Globus pallidus (tissue), 1 donor: ENCODE measurements around the gene LTO1.

ENCODE experiments used
- DNase-seq: peaks from one replicate; pipeline ENCODE4 v3.0.0-alpha.2; 2015; ENCODE audit warnings: low spot score

The LTO1 gene

GRCh38 chr11:69644962-69645675, 30.0 kb downstream of the LTO1 start:
- no peak for DNase-seq

- DNase-seq, result peak; percentile 38
These were observed 30.8 kb downstream of the LTO1 start for GRCh38 chr11:69644071-69644961.

- DNase-seq, result no peak
These were observed 31.5 kb downstream of the LTO1 start for GRCh38 chr11:69643646-69644045.

GRCh38 chr11:69642913-69643632, 32.1 kb downstream of the LTO1 start:
- DNase-seq, result peak; percentile 34

GRCh38 chr11:69642549-69642912, 32.6 kb downstream of the LTO1 start:
- no peak for DNase-seq

- DNase-seq, result no peak
These were observed 33.2 kb downstream of the LTO1 start for GRCh38 chr11:69641681-69642548.

GRCh38 chr11:69640995-69641581, 34.1 kb downstream of the LTO1 start, which contains the start of gene CCND1:
Gene CCND1 (plus strand): TSS chr11:69641156. CDS start chr11:69641314, 158 bp downstream.
- peak; percentile 55 for DNase-seq

- no peak for DNase-seq
These were observed 34.7 kb downstream of the LTO1 start for GRCh38 chr11:69640260-69640994.

GRCh38 chr11:69639831-69640230, 35.3 kb downstream of the LTO1 start:
- no peak for DNase-seq

GRCh38 chr11:69638941-69639681, 36.0 kb downstream of the LTO1 start:
- DNase-seq, result peak; percentile 64

GRCh38 chr11:69637941-69638871, 36.9 kb downstream of the LTO1 start:
- DNase-seq, result no peak

GRCh38 chr11:69637198-69637940, 37.8 kb downstream of the LTO1 start:
- no peak for DNase-seq

GRCh38 chr11:69636512-69637197, 38.5 kb downstream of the LTO1 start:
- DNase-seq, result peak; percentile 41

- no peak for DNase-seq
These were observed 39.2 kb downstream of the LTO1 start for GRCh38 chr11:69635804-69636511.

- DNase-seq, result no peak
These were observed 40.0 kb downstream of the LTO1 start for GRCh38 chr11:69635195-69635594.

- DNase-seq, result no peak
These were observed 40.6 kb downstream of the LTO1 start for GRCh38 chr11:69634590-69634989.

- DNase-seq, result no peak
These were observed 41.1 kb downstream of the LTO1 start for GRCh38 chr11:69634069-69634468.
